Esophagus muscularis mucosa (tissue), 4 donors: ENCODE measurements around the gene TAF11.

Source experiments
- EP300 ChIP-seq: sonication (generic); formaldehyde crosslinking; IDR thresholded peaks from one replicate; pipeline ENCODE4 v1.6.1; 2017; ENCODE audit warnings: antibody characterized with exemption
- POLR2AphosphoS5 ChIP-seq, 2 donors: sonication (generic); formaldehyde crosslinking; IDR thresholded peaks; one replicate each; pipeline ENCODE4 v1.6.1; 2017; ENCODE audit warnings: antibody characterized with exemption in 2 of 2
- TF ChIP-seq, protein P1 (sequence below), 3 experiments: fragments of 200-600 bp in 2 of 3; fragments of 450-650 bp in 1 of 3; sonication (generic) in 2 of 3; IDR thresholded peaks; one replicate each; pipeline ENCODE4 v1.5.1; 2017 to 2019; ENCODE audit warnings: antibody characterized with exemption in 3 of 3, mild to moderate bottlenecking in 2 of 3, moderate library complexity in 1 of 3

DNA sequence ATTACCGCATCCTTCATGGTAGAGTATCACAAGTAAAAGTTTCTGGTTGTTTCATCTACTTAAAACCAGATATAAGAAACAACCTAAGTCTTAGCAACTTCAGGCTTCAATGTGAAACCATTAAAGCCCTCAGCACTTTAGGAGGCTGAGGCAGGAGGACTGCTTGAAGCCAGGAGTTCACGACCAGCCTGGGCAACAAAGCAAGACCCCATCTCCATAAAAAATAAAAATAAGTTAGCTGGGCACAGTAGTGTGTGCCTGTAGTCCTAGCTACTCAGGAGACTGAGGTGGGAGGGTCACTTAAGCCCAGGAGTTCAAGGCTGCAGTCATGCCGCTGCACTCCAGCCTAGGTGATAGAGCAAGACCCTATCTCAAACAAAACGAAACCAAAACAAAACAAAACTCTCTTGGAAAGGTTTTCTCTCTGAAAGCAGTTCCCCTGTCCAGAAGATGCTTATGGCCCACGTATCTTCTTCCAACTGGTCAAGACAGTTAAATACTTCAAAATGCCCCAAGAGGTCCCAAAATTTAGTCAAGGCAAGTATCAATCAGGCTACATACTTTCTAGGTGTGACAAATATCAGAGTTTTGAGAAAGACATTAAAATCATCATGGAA is 9.9 kb downstream of the TAF11 start:
- TF ChIP-seq, protein P1, sequence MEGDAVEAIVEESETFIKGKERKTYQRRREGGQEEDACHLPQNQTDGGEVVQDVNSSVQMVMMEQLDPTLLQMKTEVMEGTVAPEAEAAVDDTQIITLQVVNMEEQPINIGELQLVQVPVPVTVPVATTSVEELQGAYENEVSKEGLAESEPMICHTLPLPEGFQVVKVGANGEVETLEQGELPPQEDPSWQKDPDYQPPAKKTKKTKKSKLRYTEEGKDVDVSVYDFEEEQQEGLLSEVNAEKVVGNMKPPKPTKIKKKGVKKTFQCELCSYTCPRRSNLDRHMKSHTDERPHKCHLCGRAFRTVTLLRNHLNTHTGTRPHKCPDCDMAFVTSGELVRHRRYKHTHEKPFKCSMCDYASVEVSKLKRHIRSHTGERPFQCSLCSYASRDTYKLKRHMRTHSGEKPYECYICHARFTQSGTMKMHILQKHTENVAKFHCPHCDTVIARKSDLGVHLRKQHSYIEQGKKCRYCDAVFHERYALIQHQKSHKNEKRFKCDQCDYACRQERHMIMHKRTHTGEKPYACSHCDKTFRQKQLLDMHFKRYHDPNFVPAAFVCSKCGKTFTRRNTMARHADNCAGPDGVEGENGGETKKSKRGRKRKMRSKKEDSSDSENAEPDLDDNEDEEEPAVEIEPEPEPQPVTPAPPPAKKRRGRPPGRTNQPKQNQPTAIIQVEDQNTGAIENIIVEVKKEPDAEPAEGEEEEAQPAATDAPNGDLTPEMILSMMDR (IDR thresholded peaks at IDR 0.05), result no peak
- TF ChIP-seq EP300 (no peak), POLR2AphosphoS5 (IDR thresholded peaks at IDR 0.05) (no peak)
